CD4-positive, alpha-beta T cell treated with Interleukin-17A for 1 hour (primary cell): Measurements from ENCODE around the gene BLNK.

Experiments
- DNase-seq: peaks from one replicate; pipeline ENCODE4 v3.0.0-alpha.2; 2020

BLNK gene

DNA sequence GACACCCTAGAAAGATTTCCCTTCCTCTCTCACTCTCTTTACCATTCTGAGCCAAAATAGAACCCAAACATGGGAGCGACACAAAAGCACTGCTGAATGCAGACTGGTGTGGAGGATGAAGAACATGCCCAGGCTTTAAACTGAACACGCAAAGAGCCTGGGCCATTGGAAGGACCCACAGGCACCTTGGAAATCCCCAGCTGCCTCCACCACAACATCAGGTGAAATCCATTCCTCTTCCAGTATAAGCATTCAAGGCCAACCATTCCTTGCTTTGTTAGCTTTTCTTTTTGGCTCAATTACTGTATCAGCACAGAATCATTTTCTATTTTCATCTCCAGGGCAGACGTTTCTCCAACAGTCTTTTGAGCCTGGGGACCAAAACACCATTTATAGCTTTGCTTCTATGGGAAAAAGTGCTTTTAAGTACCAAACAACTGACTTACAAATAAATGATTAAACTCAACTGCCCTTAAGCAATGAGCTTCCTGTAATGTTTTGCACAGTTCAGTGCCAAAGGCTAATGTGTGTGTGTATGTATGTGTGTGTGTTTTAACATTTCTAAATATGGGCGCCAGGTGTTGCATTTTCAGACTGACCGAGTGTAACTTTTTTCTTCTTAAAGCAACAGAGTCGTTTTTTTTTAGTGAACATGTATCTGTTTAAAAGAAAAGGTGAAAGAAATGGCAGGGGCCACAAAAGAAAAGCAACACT, 16.2 kb upstream of the BLNK start:
- DNase-seq: no peak

DNA sequence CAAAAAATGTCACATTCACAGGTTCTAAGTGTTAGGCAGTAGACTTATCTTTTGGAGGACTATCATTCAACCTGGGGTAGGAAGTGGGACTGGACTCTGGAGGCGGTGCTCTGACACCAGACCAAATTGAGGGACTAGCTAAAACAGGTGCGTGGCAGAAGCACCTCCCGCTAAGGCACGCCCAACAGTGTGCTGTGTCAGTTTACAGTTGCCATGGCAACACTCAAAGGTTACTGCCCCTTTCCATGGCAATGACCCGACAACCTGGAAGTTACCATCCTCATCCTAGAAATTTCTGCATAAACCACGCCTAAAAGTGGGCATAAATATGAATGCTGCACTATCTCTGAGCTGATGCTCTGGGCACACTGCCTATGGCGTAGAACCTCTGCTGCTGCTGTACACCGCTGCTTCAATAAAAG, 14.0 kb upstream of the BLNK start:
- no peak for DNase-seq

DNA sequence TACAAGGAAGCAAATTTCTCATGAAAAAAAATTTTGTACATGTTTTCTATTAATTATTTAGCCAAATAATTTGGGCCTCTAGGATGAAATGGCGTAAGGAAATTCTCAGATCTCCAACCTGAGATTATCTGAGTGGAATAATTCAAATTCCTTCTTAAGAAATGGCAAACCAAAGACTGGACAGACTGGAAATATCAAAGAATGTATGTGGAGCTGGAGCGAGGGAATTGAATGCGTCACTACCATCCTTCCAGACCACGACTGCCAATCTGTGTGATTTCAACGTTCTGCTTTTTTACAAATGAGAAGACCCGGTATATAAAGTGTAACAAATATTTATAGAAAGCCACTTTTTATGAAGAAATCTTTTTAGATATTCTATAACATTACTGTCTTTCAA, 12.4 kb upstream of the BLNK start:
- DNase-seq: no peak

DNA sequence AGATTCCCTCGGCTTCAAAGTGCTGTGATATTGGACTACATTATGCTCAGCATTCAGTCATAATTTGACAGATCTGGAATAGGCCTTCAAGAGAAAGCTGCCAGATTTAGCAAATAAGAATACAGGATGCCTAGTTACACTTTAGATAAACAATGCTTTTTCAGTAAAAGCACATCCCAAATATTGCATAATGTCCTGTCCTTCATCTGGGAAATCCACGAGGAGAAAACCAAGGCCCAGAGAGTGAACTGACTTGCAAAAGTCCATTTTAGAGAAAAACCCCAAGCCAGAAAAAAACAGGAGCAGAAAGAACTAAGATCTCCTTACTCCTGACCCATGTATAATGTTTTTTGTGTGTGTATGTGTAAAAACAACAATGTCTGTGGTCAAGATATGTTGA, 12.0 kb upstream of the BLNK start:
- DNase-seq: no peak

DNA sequence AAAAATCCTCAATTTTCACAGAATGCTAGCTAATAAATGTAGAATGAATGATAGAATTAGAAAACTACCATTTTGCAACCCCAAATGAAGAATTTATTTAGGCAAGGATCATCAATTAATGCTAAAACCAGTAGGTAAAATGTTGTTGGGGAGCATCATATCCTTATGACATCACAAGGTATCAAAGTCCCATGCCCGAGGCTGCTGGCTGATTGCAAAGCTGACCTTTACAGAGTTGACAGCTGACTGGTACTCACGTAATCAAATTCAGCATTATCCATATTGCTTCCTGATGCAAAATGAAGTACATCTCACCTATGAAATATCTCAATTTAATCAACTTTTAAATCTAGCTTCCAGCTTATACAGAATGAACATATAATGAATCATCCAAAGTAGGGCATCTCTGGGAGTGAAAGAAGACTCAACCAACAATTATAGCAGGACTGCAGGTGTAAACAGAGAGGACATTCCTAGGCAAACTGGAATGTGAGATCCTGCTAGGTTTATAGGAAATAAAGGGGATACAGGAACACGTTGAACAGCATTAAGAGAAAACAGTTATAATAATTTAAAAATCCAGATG, 10.2 kb upstream of the BLNK start:
- no peak for DNase-seq

DNA sequence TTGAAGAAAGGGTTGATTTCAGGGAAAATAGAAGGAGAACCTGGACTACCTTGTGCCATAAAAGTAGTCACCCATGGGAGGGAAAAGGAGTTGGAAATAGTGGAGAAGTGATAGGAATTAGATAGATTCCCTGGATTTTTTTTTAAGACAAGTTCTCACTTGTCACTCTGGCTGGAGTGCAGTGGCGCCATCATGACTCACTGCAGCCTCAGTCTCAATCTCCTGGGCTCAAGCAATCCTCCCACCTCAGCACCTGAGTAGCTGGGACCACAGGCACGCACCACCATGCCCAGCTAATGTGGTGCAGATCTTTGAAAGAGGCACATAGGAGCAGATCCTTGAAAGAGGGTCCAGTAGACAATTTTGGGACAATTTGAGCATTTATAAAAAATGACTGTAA, 9.5 kb upstream of the BLNK start:
- no peak for DNase-seq

DNA sequence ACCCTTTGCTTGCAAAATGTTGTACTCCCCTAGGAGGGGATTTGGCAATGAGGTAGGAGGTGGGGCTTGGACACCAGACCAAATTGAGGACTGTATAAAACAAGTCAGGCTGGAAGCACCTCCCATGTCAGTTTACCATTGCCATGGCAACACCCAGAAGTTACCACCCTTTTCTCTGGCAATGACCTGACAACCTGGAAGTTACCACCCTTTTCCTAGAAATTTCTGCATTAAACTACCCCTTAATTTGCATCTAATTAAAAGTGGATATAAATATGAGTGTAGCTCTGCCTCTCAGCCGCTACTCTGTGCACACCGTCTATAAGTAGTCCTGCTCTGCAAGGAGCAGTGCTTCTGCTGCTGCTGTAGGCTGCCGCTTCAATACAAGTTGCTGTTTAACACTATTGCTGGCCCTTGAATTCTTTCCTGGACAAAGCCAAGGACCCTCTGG, 7.8 kb upstream of the BLNK start:
- DNase-seq: no peak

DNA sequence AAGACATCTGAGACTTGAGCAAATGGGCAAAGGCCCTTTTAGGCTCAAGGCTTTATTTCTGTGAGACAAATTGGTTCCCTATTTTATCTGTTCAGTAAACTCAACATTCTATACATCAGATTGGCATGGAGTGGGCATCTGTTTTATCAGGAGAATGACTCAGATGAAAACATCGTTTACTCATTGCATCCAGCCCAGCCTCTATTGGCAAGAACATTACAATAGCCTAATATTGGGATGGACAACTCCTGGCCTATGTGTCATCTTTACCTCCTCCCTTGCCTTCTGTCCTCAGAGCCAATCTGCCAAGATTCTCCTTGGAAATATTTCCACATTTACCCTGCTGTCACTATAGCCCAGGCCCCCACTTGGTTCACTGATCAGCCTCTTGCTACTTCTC, 5.5 kb upstream of the BLNK start:
- DNase-seq: no peak

DNA sequence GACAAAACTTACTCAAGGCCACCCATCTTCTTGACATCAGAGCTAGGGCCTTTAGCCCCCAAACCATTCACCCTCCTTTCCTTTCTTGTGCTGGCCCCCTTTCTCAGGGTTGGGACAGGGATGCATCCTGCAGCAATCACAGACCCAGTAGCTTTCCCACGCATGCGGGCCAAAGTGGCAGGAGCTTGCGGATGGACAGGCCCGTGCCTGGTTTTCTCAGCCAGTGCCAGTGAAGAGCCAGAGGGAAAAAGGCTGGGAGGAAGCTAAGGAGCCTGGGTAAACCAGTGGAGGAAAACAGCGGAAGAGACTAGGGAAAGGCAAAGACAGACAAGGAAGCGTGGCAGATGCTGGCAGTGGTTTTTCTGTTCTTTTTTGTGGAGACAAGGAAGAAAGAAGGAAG, 5.1 kb upstream of the BLNK start:
- DNase-seq: no peak

DNA sequence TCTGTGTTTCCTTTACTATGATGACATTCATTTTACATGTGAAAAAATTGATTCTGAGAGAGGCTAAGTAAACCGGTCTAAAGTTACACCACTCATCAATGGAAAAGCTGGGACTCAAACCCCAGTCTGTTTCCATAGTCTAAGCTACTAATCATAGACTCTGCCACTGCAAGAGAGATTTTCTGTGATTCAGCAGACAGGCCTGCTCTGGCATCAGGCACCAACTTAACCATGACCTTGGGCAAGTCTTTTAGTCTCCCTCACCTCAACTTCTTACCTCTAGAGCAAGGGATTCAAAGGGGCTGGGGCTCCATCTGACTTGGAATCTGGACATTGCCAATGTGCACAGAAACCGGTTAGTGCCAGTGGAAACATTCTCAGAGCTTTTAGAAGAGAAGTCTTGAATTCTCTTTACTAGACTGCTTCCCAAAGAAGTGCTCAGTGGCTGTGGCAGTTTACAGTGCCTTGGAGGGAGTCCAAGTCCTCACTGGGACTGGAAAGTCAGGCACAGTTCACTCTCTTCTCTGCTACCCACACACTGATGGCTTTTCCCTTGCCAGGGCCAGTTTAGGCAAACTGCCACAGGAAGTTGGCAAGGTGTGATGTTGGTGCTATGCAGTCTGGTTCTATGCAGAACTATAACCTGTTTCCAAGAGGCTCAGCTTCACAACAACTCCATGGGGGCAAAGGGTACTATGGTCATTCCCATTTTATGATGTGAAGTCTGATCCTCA, 4.5 kb upstream of the BLNK start:
- DNase-seq: no peak

DNA sequence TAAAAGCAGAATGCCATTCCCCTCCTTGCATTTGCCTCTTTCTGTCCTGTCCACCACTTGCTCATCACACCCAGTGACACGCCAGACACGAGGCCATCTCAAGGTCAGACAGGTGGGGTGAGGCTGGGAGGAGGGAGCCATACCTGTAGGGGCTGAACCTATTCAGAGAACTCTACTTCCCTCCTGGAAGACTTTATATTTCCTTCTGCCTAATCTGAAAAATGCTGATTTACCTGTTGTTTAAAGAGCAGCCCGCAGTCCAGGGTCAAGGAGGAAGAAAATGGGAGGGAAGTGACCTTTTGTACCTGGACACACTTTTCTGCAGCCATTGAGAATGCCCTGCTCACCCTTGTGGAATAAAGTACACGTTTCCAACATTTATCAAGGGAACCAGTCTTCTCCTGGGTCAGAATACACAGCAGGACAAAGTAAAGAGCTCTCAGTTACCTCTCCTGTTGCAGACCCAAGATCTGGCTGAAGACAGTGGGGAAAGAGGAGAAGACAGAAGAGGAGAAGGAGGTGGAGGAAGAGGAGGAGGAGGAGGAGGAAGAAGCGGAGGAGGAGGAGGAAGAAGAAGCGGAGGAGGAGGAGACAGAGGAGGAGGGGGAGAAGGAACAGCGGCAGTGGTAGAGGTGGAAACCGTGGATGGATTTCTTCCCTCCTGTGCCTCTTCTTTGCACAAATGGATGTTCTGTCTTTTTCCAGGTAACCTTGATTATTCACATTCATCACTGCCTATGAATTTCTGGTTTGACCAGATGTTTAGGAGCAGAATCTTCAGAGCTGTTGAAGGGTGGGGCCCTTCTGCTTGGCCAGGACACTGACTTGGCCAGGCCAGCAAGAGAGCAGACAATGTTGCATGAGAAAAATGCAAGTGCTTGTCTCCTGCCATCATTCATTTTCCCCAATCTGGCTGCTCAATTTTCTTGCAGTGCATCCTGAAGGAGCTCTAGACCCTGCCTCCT, 1.2 kb upstream of the BLNK start:
- no peak for DNase-seq

DNA sequence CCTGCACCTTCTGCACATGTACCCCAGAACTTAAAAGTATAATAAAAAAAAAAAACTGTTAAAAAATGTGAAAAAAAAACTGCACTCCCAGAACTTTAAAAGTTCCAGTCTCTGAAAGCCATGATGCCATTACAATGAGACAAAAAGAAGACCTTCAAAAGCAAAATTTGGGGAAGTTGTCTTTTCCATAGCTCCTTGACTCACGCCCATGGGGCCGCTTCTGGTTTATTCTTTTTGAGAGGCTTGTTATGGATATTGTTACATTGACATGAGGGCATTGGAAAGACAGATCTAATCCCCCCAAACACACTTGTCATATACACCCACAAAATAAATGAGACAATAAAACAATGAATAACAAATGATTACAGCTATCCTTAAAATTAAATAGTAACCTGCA, 798 bp downstream of the BLNK start:
- DNase-seq: no peak

DNA sequence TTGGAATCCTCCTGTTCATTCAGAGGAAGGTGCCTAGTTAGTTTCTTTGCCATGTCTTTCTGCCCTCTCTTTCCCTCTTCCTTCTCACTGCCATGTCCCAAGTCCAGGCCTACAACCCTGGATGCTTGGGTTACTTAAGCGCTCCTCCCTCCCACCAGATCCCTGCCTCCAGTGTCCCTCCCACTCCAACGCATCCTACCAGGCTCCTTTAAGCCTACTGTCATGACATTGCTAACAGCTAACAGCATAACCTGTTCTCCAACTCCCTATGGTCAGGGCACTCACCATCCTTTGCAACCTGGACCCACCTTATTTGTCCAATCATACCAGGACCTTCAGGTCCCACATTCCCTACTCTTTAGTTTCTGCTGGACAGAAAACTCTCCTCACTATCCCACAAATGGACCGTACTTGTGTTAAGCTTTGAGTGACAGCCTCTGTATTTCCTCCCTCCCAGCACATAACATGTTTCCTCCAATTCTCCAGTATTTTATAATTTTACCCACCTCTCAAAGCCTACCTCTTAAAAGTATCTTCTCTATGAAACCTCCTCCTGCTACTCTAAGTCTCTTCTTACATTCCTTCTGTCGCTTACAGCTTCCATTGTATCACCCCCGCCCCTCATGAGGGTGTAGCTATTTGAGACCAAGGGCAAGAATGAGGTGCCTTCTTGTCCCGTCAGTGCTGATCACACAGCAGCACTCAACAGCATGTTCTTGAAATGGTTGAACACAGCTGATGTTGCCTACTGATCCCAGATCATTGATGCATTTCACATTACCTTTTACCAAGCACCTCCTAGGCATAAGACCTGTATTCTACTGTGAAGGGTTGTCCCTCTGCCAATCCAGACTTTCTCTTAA, 1.7 kb downstream of the BLNK start:
- DNase-seq: no peak

DNA sequence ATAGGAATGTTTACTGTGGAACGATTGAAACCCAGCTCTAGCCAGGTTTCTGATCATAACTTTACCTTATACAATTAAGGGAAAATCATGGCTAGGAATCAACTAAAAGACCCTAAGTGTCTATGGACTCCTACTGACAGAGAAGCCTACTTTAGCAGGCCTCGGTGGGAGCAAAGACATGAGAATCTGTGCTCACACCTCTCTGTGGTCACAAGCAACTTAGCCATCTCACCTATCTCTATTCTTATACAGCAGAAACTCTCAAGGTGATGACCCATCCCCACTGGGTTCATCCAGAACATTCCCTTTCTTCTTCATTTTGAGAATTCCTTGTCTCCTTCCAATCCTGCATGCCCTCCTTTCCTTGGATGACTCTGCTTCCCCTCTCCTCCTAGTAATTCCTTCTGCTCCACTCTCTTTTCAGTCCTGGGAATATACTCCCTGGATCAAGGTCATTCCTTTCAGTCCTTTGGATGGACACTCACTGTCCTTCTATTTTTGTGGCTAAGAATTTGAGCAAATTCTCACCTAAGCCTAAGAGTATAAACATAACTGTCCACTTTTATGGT, 2.9 kb downstream of the BLNK start:
- DNase-seq: no peak

DNA sequence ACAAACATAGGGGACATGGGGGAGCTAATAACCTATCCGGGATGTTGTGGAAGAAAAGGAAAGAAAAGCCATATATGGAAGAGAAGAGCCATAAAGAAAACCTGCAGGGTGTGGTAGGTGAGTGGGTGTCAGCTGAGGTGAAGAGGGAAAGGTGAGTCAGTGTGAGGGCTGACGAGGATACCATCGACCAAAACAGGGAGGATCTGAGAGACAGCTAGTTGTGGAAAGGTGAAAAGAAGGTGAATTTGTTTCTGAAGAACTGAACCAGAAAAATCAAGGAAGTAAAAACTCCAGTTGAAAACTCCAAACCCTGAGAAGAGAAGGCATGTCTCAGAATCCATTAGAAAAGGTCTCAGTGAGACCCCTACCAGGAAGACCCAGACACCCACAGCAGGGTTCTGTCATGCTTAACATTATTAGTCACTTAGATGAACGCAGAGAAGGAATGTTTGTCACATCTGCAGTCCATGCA, 4.1 kb downstream of the BLNK start:
- DNase-seq: no peak

DNA sequence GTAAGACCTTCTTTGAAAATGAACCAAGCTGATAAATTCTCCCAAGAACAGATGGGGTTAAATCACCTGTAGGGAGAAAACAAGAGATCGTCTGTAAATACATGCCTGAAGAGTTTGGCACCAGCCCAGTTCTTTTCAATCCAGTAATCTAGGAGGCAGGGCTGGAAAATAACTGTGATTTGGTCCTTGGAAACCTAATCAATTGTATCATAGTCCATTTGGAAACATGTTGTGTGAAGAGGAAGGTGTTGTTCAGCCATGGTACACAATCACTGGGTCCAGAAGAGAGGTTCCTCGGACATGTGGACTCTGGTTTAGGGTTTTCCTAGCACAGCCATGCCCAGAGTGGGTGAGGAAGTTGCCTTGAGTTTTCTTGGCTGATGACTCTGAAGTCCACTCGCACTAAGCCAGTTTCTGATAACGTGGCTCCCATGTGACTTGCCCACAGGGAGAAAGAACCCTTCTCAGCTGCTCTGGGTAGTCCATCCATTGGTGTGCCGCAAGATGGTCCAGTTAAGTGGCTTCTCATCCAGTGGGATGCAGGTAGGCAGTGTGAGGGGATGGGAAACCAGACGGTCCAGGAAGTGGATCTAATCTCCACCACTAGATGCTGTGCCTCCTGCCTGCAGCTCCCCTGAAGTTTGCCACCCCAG, 5.1 kb downstream of the BLNK start:
- no peak for DNase-seq

DNA sequence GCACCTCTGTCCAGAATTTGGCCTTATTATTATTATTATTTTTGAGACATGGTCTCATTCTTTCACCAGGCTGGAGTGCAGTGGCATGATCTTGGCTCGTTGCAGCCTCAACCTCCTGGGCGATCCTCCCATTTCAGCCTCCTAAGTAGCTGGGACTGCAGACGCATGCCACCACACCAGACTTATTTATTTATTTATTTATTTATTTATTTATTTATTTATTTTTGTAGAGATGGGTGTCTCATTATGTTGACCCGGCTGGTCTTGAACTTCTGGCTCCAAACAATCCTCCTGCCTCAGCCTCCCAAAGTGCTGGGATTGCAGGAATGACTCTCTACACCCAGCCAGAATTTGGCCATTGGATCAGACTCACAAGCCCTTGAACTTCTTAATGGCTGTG, 6.4 kb downstream of the BLNK start:
- no peak for DNase-seq

DNA sequence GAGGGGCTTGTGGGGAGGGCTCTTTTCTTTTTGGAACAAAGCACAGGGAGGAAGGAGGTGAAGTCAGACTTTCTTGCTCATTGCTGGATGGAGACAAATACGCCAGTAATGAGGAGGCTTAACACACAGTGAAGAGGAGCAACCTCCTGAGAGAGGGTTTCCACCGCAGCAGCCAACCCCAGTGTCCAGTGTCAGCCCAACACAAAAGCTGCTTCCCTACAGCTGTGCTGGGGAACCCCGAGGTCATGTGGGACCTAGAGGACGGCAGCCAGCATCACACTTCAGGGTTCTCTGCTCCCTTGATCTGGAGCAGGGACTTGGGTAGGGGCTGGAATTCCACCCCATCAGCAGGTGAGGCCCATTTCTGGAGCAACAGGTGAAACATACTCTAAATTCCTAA, 7.7 kb downstream of the BLNK start:
- no peak for DNase-seq

DNA sequence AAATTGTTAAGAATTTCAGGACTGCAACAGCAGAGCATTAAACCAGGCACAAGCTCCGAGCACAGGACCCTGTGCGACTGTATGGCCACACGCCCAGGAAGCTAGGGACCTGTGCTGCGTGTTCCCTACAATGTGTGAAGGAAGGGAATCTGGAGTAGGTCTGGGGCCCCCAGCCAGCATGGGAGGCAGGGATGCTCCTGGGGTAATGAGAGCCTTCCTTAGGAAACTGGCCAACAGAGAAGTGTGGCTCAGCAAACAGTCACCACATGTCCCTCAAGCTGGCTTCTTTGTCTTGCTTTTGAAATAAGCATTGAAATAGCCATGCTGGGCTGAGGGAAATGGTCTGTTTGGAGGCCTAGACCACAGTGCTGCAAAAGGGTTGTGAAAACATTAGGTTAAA, 8.2 kb downstream of the BLNK start:
- DNase-seq: no peak

DNA sequence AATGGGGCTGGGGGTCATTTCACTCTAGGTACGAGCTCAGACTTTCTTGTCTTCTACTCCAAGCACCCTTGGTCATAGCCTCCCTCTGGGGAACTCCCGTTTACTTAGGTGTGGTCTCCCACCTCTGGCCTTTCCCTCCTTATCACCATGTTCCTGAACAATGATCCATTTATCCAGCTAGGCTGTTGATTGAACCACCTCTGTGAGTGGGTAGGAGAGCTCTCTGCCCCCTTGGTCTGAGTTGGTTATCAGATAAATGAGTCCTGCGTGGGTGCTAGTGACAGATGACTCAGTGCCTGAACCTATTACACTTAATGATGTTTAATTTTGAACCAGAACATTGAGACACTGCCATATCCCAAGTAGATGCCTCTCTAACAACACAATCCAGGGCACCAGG, 9.4 kb downstream of the BLNK start:
- DNase-seq: no peak

DNA sequence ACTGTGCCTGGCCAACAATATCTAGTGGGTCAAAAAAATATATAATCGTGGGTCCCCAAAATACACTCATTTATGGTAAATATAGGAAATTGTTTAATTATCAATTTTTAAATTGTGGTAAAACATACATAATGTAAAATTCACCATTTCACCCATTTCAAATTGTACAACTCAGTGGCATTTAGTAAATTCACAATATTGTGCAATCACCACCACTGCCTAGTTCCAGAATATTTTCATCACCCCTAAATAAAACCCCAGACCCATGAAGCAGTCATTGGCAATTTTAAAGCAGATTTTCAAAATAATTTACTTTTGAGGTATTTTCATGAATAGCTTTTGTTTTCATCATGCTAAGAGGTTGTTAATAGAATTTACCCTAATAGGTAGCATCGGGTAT, 10.2 kb downstream of the BLNK start:
- no peak for DNase-seq
